ENCODE measurements around the gene USP32. TPM values are rescaled to one million over a fixed set of nuclear protein-coding genes. Genes with fewer than 3 reads are reported as not detected.
"Not testable (repeated sequence)": the region's sequence is repeated elsewhere in the genome, so short reads cannot be mapped to it uniquely, and the experiment has no call there.

USP32 gene
- total and polyA plus RNA-seq, 7 experiments from 2014 or later = 6.6 to 58.1 (median 35.2) TPM

DNA sequence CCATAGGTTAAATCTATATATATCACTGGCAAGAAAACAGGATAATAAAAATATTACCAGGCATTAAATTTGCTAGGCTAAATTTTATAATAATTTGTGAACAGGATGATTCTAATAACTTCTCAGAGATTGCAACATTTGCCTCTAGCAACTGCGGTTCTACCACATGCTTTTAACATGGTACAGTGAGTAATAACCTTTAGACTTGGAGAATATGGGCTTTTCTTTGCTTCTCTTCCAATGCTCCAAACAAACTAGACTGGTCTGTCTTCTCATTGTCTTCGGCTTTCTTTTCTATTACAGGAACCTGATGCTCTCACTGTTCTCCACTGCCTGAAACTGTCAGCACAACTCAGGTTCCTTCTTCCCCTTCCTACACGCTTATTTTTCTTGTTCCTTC, 161.6 kb downstream of the USP32 start:
- Histone ChIP-seq H3K9me3 (ENCODE audit: control insufficient read depth in 2 of 3, low read length in 3 of 3) (no peaks in the 10 kb centered on the region), H3K27ac (ENCODE audit: low read depth, low read length) (no peak overlapping the region), H3K27me3 (ENCODE audit: control insufficient read depth in 2 of 2, insufficient read depth in 2 of 2, low read length in 2 of 2) (no peaks in the 10 kb centered on the region), H3K4me1 (ENCODE audit: control insufficient read depth in 2 of 2, insufficient read depth in 2 of 2, low read length in 2 of 2) (no peaks in the 10 kb centered on the region), H3K4me3 (ENCODE audit: low read length) (no peak overlapping the region), H3K36me3 (ENCODE audit: control insufficient read depth in 2 of 3, insufficient read depth in 3 of 3, low read length in 3 of 3) (peaks cover 0 to 3% (median 2%) of the 10 kb centered on the region in 3 experiments)
- Mint-ChIP-seq H3K4me3 (no peak overlapping the region), H3K36me3 (peaks cover 0 to 10% (median 7%) of the 10 kb centered on the region in 5 donors), H3K9me3 (peaks cover 0 to 2% (median 0%) of the 10 kb centered on the region in 11 donors), H3K27ac (no peak overlapping the region), H3K4me1 (no peaks in the 10 kb centered on the region), H3K27me3 (no peaks in the 10 kb centered on the region)
- intact Hi-C loops (cut with micrococcal nuclease) = loop anchor here in 1 of 2 donors (5.0 kb wide), 2 partner anchors 192 to 207 kb away; partner anchors contain the start of gene CHCT1
- no peak for ATAC-seq
- CTCF ChIA-PET = no interaction called here
- no peak for DNase-seq
- POLR2A ChIA-PET = no interaction called here

GRCh38 chr17:60229188-60229802, 162.6 kb downstream of the USP32 start:
- Mint-ChIP-seq H3K4me3 (no peak overlapping the region), H3K9me3 (peaks cover 0 to 2% (median 0%) of the 10 kb centered on the region in 11 donors), H3K27ac (no peak overlapping the region), H3K27me3 (no peaks in the 10 kb centered on the region), H3K36me3 (peaks cover 0 to 4% (median 3%) of the 10 kb centered on the region in 5 donors), H3K4me1 (no peaks in the 10 kb centered on the region)
- Histone ChIP-seq H3K36me3 (ENCODE audit: control insufficient read depth in 2 of 3, insufficient read depth in 3 of 3, low read length in 3 of 3) (peaks cover 0 to 11% (median 0%) of the 10 kb centered on the region in 3 experiments), H3K27ac (ENCODE audit: low read depth, low read length) (no peak overlapping the region), H3K4me3 (ENCODE audit: low read length) (no peak overlapping the region), H3K9me3 (ENCODE audit: control insufficient read depth in 2 of 3, low read length in 3 of 3) (no peaks in the 10 kb centered on the region), H3K4me1 (ENCODE audit: control insufficient read depth in 2 of 2, insufficient read depth in 2 of 2, low read length in 2 of 2) (no peaks in the 10 kb centered on the region), H3K27me3 (ENCODE audit: control insufficient read depth in 2 of 2, insufficient read depth in 2 of 2, low read length in 2 of 2) (no peaks in the 10 kb centered on the region)
- POLR2A ChIA-PET = no interaction called here
- no peak for ATAC-seq
- DNase-seq = no peak
- intact Hi-C loops (cut with micrococcal nuclease) = no loop called here
- CTCF ChIA-PET = interaction anchor here (0.7 kb wide), 1 partner anchor 9 kb away, joined by 3 read pairs; no protein-coding TSS in a partner anchor

GRCh38 chr17:60227276-60227675, 164.7 kb downstream of the USP32 start:
- POLR2A ChIA-PET; H3K4me3 ChIP-seq (ENCODE audit: low read length); H3K27me3 ChIP-seq (ENCODE audit: control insufficient read depth in 2 of 2, insufficient read depth in 2 of 2, low read length in 2 of 2); H3K4me1 Mint-ChIP-seq; DNase-seq; H3K4me3 Mint-ChIP-seq; H3K9me3 Mint-ChIP-seq; H3K27ac Mint-ChIP-seq; H3K9me3 ChIP-seq (ENCODE audit: control insufficient read depth in 2 of 3, low read length in 3 of 3); H3K4me1 ChIP-seq (ENCODE audit: control insufficient read depth in 2 of 2, insufficient read depth in 2 of 2, low read length in 2 of 2); CTCF ChIA-PET; ATAC-seq; H3K27ac ChIP-seq (ENCODE audit: low read depth, low read length); intact Hi-C loops (cut with micrococcal nuclease); H3K27me3 Mint-ChIP-seq: not testable (repeated sequence)
- H3K36me3 ChIP-seq (ENCODE audit: control insufficient read depth in 2 of 3, insufficient read depth in 3 of 3, low read length in 3 of 3) = peaks cover 0 to 28% (median 3%) of the 10 kb centered on the region in 3 experiments
- H3K36me3 Mint-ChIP-seq = peaks cover 1 to 12% (median 2%) of the 10 kb centered on the region in 5 donors

GRCh38 chr17:60224064-60224463, 167.9 kb downstream of the USP32 start:
- H3K27me3 ChIP-seq (ENCODE audit: control insufficient read depth in 2 of 2, insufficient read depth in 2 of 2, low read length in 2 of 2) = no peaks in the 10 kb centered on the region
- no peak for ATAC-seq
- no peaks in the 10 kb centered on the region for H3K4me1 ChIP-seq (ENCODE audit: control insufficient read depth in 2 of 2, insufficient read depth in 2 of 2, low read length in 2 of 2)
- Mint-ChIP-seq H3K4me1 (peaks cover 0 to 2% (median 0%) of the 10 kb centered on the region in 7 donors), H3K9me3 (no peaks in the 10 kb centered on the region), H3K4me3 (no peak overlapping the region), H3K27me3 (no peaks in the 10 kb centered on the region), H3K36me3 (peaks cover 6 to 22% (median 9%) of the 10 kb centered on the region in 5 donors), H3K27ac (no peak overlapping the region)
- ChIA-PET POLR2A (no interaction called here), CTCF (no interaction called here)
- DNase-seq = no peak
- peaks cover 0 to 38% (median 11%) of the 10 kb centered on the region in 3 experiments for H3K36me3 ChIP-seq (ENCODE audit: control insufficient read depth in 2 of 3, insufficient read depth in 3 of 3, low read length in 3 of 3)
- intact Hi-C loops (cut with micrococcal nuclease) = no loop called here
- no peak overlapping the region for H3K4me3 ChIP-seq (ENCODE audit: low read length)
- H3K27ac ChIP-seq (ENCODE audit: low read depth, low read length) = no peak overlapping the region
- no peaks in the 10 kb centered on the region for H3K9me3 ChIP-seq (ENCODE audit: control insufficient read depth in 2 of 3, low read length in 3 of 3)

GRCh38 chr17:60223456-60223855, 168.5 kb downstream of the USP32 start:
- Histone ChIP-seq H3K4me1 (ENCODE audit: control insufficient read depth in 2 of 2, insufficient read depth in 2 of 2, low read length in 2 of 2) (no peaks in the 10 kb centered on the region), H3K9me3 (ENCODE audit: control insufficient read depth in 2 of 3, low read length in 3 of 3) (no peaks in the 10 kb centered on the region), H3K27ac (ENCODE audit: low read depth, low read length) (no peak overlapping the region), H3K4me3 (ENCODE audit: low read length) (no peak overlapping the region), H3K27me3 (ENCODE audit: control insufficient read depth in 2 of 2, insufficient read depth in 2 of 2, low read length in 2 of 2) (no peaks in the 10 kb centered on the region), H3K36me3 (ENCODE audit: control insufficient read depth in 2 of 3, insufficient read depth in 3 of 3, low read length in 3 of 3) (peaks cover 0 to 38% (median 11%) of the 10 kb centered on the region in 3 experiments)
- ChIA-PET POLR2A (no interaction called here), CTCF (no interaction called here)
- no peaks in the 10 kb centered on the region for H3K27me3 Mint-ChIP-seq
- peaks cover 0 to 2% (median 0%) of the 10 kb centered on the region in 7 donors for H3K4me1 Mint-ChIP-seq
- H3K36me3 Mint-ChIP-seq = peaks cover 6 to 27% (median 13%) of the 10 kb centered on the region in 5 donors
- intact Hi-C loops (cut with micrococcal nuclease) = no loop called here
- H3K4me3 Mint-ChIP-seq = no peak overlapping the region
- ATAC-seq = no peak
- DNase-seq = no peak
- no peak overlapping the region for H3K27ac Mint-ChIP-seq
- H3K9me3 Mint-ChIP-seq = no peaks in the 10 kb centered on the region

- DNase-seq; H3K9me3 ChIP-seq (ENCODE audit: control insufficient read depth in 2 of 3, low read length in 3 of 3); POLR2A ChIA-PET; H3K4me1 Mint-ChIP-seq; ATAC-seq; H3K27ac ChIP-seq (ENCODE audit: low read depth, low read length); CTCF ChIA-PET; H3K27ac Mint-ChIP-seq; H3K9me3 Mint-ChIP-seq; intact Hi-C loops (cut with micrococcal nuclease); H3K27me3 ChIP-seq (ENCODE audit: control insufficient read depth in 2 of 2, insufficient read depth in 2 of 2, low read length in 2 of 2); H3K4me1 ChIP-seq (ENCODE audit: control insufficient read depth in 2 of 2, insufficient read depth in 2 of 2, low read length in 2 of 2); H3K4me3 Mint-ChIP-seq; H3K4me3 ChIP-seq (ENCODE audit: low read length); H3K27me3 Mint-ChIP-seq: not testable (repeated sequence)
- peaks cover 6 to 23% (median 10%) of the 10 kb centered on the region in 5 donors for H3K36me3 Mint-ChIP-seq
- peaks cover 0 to 21% (median 11%) of the 10 kb centered on the region in 3 experiments for H3K36me3 ChIP-seq (ENCODE audit: control insufficient read depth in 2 of 3, insufficient read depth in 3 of 3, low read length in 3 of 3)
Observed at GRCh38 chr17:60218774-60219173, 173.2 kb downstream of the USP32 start.

DNA sequence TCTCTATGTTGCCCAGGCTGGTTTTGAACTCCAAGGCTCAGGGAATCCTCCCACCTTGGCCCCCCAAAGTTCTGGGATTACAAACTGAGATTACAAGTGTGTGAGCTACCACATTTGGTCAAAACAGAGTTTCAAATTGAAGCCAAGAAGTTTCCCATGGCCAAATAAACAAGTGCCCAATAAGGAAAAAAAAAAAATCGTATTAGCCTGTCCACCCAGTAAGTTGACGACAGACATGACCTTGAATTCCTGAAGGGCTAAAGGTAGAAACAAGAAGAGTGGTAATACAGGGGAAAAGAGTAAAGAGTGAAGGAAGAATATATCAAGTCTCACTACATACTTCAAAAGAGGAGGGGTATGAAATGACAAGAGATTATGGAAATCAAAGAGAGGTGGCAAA, 176.0 kb downstream of the USP32 start:
- CTCF ChIA-PET, H3K4me3 Mint-ChIP-seq, DNase-seq: not testable (repeated sequence)

More for the DNA sequence above, 176.0 kb downstream of the USP32 start:
- intact Hi-C loops (cut with micrococcal nuclease); H3K4me1 Mint-ChIP-seq; H3K9me3 ChIP-seq (ENCODE audit: control insufficient read depth in 2 of 3, low read length in 3 of 3); H3K27me3 ChIP-seq (ENCODE audit: control insufficient read depth in 2 of 2, insufficient read depth in 2 of 2, low read length in 2 of 2); H3K4me3 ChIP-seq (ENCODE audit: low read length); H3K27me3 Mint-ChIP-seq; H3K27ac Mint-ChIP-seq; POLR2A ChIA-PET; H3K9me3 Mint-ChIP-seq; H3K27ac ChIP-seq (ENCODE audit: low read depth, low read length); H3K36me3 ChIP-seq (ENCODE audit: control insufficient read depth in 2 of 3, insufficient read depth in 3 of 3, low read length in 3 of 3); H3K4me1 ChIP-seq (ENCODE audit: control insufficient read depth in 2 of 2, insufficient read depth in 2 of 2, low read length in 2 of 2); ATAC-seq: not testable (repeated sequence)
- H3K36me3 Mint-ChIP-seq = peaks cover 0 to 12% (median 3%) of the 10 kb centered on the region in 5 donors
